IMR-90 (cell line): ENCODE measurements around the gene SNRPD3. TPM values are rescaled to one million over a fixed set of nuclear protein-coding genes. Genes with fewer than 3 reads are reported as not detected.
"Not testable (repeated sequence)": the region's sequence is repeated elsewhere in the genome, so short reads cannot be mapped to it uniquely, and the experiment has no call there.

Source experiments
- ATAC-seq: fragments of 200-7000 bp; cut with Tn5 transposase; 2 replicates; pipeline ENCODE4 v1.9.1; 2020; ENCODE audit warnings: low read depth, mild to moderate bottlenecking, moderate library complexity
- BruUV-seq: library from RNA; stranded (reverse); fragments of 400-500 nt; replicated peaks from 2 replicates; lab custom pipeline; 2021; lab: Mats Ljungman, UMichigan
- CTCF ChIA-PET: fragments of 300-600 bp; formaldehyde crosslinking; extraction: SDS; loops from one replicate; lab custom pipeline; 2021; ENCODE audit warnings: antibody characterized with exemption; lab: Yijun Ruan, JAX
- POLR2A ChIA-PET: fragments of 300-600 bp; sonication (Branson Sonifier 250); formaldehyde crosslinking; loops from one replicate; lab custom pipeline; 2022; ENCODE audit warnings: antibody characterized with exemption; ENCODE audit not compliant: unreplicated experiment; lab: Charles Lee
- DNase-seq: peaks from one replicate; pipeline ENCODE4 v3.0.0; 2013
- H2AFZ ChIP-seq: replicated peaks from 2 replicates; pipeline ENCODE3; 2013; ENCODE audit warnings: low read length, mild to moderate bottlenecking; ENCODE audit not compliant: poor library complexity
- H2AK5ac ChIP-seq: 2 replicates; pipeline ENCODE4 v1.6.1; 2013; ENCODE audit warnings: low read depth, low read length, inconsistent platforms
- H2AK9ac ChIP-seq: replicated peaks from 2 replicates; pipeline ENCODE3; 2013; ENCODE audit warnings: mild to moderate bottlenecking, low read depth, low read length, moderate library complexity; ENCODE audit not compliant: poor library complexity
- H2BK120ac ChIP-seq: 2 replicates; pipeline ENCODE4 v1.6.1; 2013; ENCODE audit warnings: low read depth, low read length, inconsistent platforms
- H2BK15ac ChIP-seq: 3 replicates; pipeline ENCODE4 v1.6.1; 2013; ENCODE audit warnings: low read depth, low read length, inconsistent platforms
- H2BK20ac ChIP-seq: 2 replicates; pipeline ENCODE4 v1.6.1; 2013; ENCODE audit warnings: low read depth, mild to moderate bottlenecking, inconsistent platforms, low read length, moderate library complexity
- H2BK5ac ChIP-seq: 2 replicates; pipeline ENCODE4 v1.6.1; 2013; ENCODE audit warnings: mild to moderate bottlenecking, low read depth, low read length, inconsistent platforms; ENCODE audit not compliant: poor library complexity, severe bottlenecking
- H3K14ac ChIP-seq: replicated peaks from 2 replicates; pipeline ENCODE4 v1.6.1; 2013; ENCODE audit warnings: low read depth, low read length, inconsistent platforms
- H3K18ac ChIP-seq: 2 replicates; pipeline ENCODE4 v1.6.1; 2013; ENCODE audit warnings: low read depth, low read length, control low read depth
- H3K23ac ChIP-seq: 2 replicates; pipeline ENCODE4 v1.6.1; 2013; ENCODE audit warnings: low read depth, low read length, inconsistent platforms
- H3K27ac ChIP-seq: 2 replicates; pipeline ENCODE4 v1.5.1; 2013; ENCODE audit warnings: mild to moderate bottlenecking, control low read depth, low read length; ENCODE audit not compliant: insufficient read depth
- H3K27me3 ChIP-seq: 2 replicates; pipeline ENCODE4 v1.6.1; 2013; ENCODE audit warnings: low read length; ENCODE audit not compliant: control insufficient read depth, insufficient read depth
- H3K36me3 ChIP-seq: 2 replicates; pipeline ENCODE4 v1.6.1; 2013; ENCODE audit warnings: low read length, mixed read lengths; ENCODE audit not compliant: control insufficient read depth, insufficient read depth
- H3K4ac ChIP-seq: 2 replicates; pipeline ENCODE4 v1.6.1; 2013; ENCODE audit warnings: low read depth, low read length, inconsistent platforms
- H3K4me1 ChIP-seq: 2 replicates; pipeline ENCODE4 v1.6.1; 2013; ENCODE audit warnings: low read length, mixed read lengths; ENCODE audit not compliant: control insufficient read depth, insufficient read depth
- H3K4me2 ChIP-seq: 2 replicates; pipeline ENCODE4 v1.6.1; 2013; ENCODE audit warnings: low read depth, mild to moderate bottlenecking, control low read depth, low read length, moderate library complexity
- H3K4me3 ChIP-seq: 2 replicates; pipeline ENCODE4 v1.5.1; 2013; ENCODE audit warnings: low read depth, mild to moderate bottlenecking, control low read depth, low read length, moderate library complexity; ENCODE audit not compliant: insufficient read depth
- H3K56ac ChIP-seq: 2 replicates; pipeline ENCODE4 v1.6.1; 2013; ENCODE audit warnings: low read length, inconsistent platforms; ENCODE audit not compliant: insufficient read depth; ENCODE audit errors: extremely low read depth
- H3K79me1 ChIP-seq, 2 experiments: 2 replicates each; pipeline ENCODE4 v1.6.1; 2013; ENCODE audit warnings: low read length in 2 of 2, inconsistent platforms in 1 of 2, low read depth in 1 of 2
- H3K9ac ChIP-seq: 2 replicates; pipeline ENCODE4 v1.6.1; 2013; ENCODE audit warnings: low read depth, low read length, control low read depth
- H3K9me1 ChIP-seq: 2 replicates; pipeline ENCODE4 v1.6.1; 2013; ENCODE audit warnings: low read length, inconsistent platforms; ENCODE audit not compliant: insufficient read depth
- H3K9me3 ChIP-seq: 2 replicates; pipeline ENCODE4 v1.6.1; 2013; ENCODE audit warnings: low read length; ENCODE audit not compliant: control insufficient read depth, insufficient read depth
- H4K20me1 ChIP-seq: 2 replicates; pipeline ENCODE4 v1.6.1; 2013; ENCODE audit warnings: low read length, inconsistent platforms; ENCODE audit not compliant: insufficient read depth
- H4K5ac ChIP-seq: 2 replicates; pipeline ENCODE4 v1.6.1; 2013; ENCODE audit warnings: mild to moderate bottlenecking, low read depth, low read length, control low read depth
- H4K8ac ChIP-seq, 2 experiments: 2 replicates each; pipeline ENCODE4 v1.6.1; 2013; ENCODE audit warnings: low read depth in 2 of 2, low read length in 2 of 2, control low read depth in 1 of 2, inconsistent platforms in 1 of 2
- H4K91ac ChIP-seq: 2 replicates; pipeline ENCODE4 v1.6.1; 2013; ENCODE audit warnings: low read depth, low read length, inconsistent platforms; ENCODE audit not compliant: insufficient read depth
- WGBS, 2 experiments: methylation state at CpG; one replicate each; pipeline versions ENCODE4 v1.1.5 to v1.1.7; 2013; ENCODE audit warnings: missing lambda C conversion rate in 2 of 2; ENCODE audit not compliant: insufficient read length in 1 of 2; ENCODE audit errors: extremely low coverage in 2 of 2; 5-methylcytosine and 5-hydroxymethylcytosine counted together
- dilution Hi-C: fragments of 300-500 bp; cut with HindIII; formaldehyde crosslinking; loops from one replicate; pipeline ENCODE4 v1.14.3; 2018; ENCODE audit warnings: low sequenced_read_pairs; ENCODE audit not compliant: unreplicated experiment
- in situ Hi-C: fragments of 300-500 bp; cut with MboI; formaldehyde crosslinking; loops from 3 replicates; pipeline ENCODE4 v1.14.3; 2019; ENCODE audit warnings: low sequenced_read_pairs, inconsistent platforms, mixed read lengths
- intact Hi-C: fragments of 100-400 bp; cut with micrococcal nuclease; formaldehyde crosslinking; loops from 2 replicates; pipeline ENCODE4 v1.10.0; 2022
- polyA plus RNA-seq, 3 experiments: library from polyadenylated mRNA; depleted of rRNA; stranded (reverse); fragments of >200 nt; gene quantifications; 2 replicates each; pipeline ENCODE4 v1.2.3, GENCODE V29; 2012; ENCODE audit warnings: low replicate concordance in 1 of 3
- total RNA-seq: library from RNA; depleted of rRNA; stranded (reverse); fragments of >200 nt; gene quantifications from 2 replicates; pipeline ENCODE4 v1.2.3, GENCODE V29; 2012

SNRPD3 gene
- total and polyA plus RNA-seq, 2 of the 4 experiments (the other 2 are of a cell fraction): 158 to 283 TPM

DNA sequence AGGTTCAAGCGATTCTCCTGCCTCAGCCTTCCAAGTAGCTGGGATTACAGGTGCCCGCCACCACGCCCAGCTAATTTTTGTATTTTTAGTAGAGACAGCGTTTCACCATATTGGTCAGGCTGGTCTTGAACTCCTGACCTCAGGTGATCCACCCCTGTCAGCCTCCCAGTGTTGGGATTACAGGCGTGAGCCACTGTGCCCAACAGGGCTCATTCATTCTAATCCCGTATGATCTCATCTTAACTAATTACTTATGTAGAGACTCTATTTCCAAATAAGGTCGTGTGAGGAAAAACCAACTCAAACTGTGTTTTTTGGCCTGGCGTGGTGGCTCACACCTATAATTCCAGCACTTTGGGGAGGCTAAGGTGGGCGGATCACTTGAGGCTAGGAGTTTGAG is 41.3 kb downstream of the SNRPD3 start:
- WGBS, 2 experiments: 100% methylated on average over 2 of the region's 9 CpGs; no CpG with 5 or more reads in 1 of the 2 experiments
- H2BK15ac ChIP-seq, H3K14ac ChIP-seq, H2AFZ ChIP-seq, H2AK5ac ChIP-seq, H3K9me1 ChIP-seq, H4K5ac ChIP-seq, H3K9ac ChIP-seq, H3K27me3 ChIP-seq, H4K8ac ChIP-seq, H3K4me3 ChIP-seq, H4K91ac ChIP-seq, H2AK9ac ChIP-seq, H3K36me3 ChIP-seq, H3K23ac ChIP-seq, BruUV-seq, H2BK5ac ChIP-seq, H3K4me2 ChIP-seq, H3K27ac ChIP-seq, H3K9me3 ChIP-seq, ATAC-seq, H4K20me1 ChIP-seq, POLR2A ChIA-PET, H3K79me1 ChIP-seq, in situ Hi-C loops, H3K4me1 ChIP-seq, H3K56ac ChIP-seq, H2BK20ac ChIP-seq, H3K18ac ChIP-seq, intact Hi-C loops, H2BK120ac ChIP-seq, DNase-seq, H3K4ac ChIP-seq, dilution Hi-C loops: not testable (repeated sequence)
- CTCF ChIA-PET: interaction anchor here (0.7 kb wide), 1 partner anchor 26 kb away, joined by 3 read pairs; no protein-coding TSS in a partner anchor
